Stimulated activated CD4-positive, alpha-beta T cell treated with anti-CD3 and anti-CD28 coated beads, Interleukin-15, amount 100 ng/mL, for 24 hours (primary cell): Measurements from ENCODE around the gene VRK3.
"Not testable (repeated sequence)": the region's sequence is repeated elsewhere in the genome, so short reads cannot be mapped to it uniquely, and the experiment has no call there.

Source experiments
- DNase-seq: peaks from one replicate; pipeline ENCODE4 v3.0.0-alpha.2; 2020

VRK3 gene, protein sequence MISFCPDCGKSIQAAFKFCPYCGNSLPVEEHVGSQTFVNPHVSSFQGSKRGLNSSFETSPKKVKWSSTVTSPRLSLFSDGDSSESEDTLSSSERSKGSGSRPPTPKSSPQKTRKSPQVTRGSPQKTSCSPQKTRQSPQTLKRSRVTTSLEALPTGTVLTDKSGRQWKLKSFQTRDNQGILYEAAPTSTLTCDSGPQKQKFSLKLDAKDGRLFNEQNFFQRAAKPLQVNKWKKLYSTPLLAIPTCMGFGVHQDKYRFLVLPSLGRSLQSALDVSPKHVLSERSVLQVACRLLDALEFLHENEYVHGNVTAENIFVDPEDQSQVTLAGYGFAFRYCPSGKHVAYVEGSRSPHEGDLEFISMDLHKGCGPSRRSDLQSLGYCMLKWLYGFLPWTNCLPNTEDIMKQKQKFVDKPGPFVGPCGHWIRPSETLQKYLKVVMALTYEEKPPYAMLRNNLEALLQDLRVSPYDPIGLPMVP

GRCh38 chr19:50025022-50025793 lies at the start of gene VRK3:
Gene VRK3, minus strand, starts transcription at chr19:50025372. Its CDS starts 9,210 bp downstream, at chr19:50016162.
- DNase-seq = peak; percentile 98

- not testable (repeated sequence) for DNase-seq
Observed at GRCh38 chr19:50068382-50068781, 43.2 kb upstream of the VRK3 start.

DNA sequence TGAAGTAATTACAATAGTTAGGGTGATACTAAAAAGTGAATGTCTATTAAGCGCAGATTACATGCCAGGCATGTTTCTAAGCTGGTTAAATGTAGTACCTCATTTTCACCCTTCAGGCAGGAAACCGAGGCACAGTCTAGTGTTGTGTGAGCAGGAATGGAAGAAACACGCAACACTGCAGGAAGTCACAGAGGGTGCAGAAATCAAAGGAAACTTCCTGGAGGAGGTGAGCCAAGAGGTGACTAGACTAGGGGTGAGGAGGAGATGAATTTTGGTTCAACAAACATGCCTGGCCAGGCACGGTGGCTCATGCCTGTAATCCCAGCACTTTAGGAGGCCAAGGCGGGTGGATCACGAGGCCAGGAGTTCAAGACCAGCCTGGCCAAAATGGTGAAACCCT lies 42.4 kb upstream of the VRK3 start:
- DNase-seq = no peak

DNA sequence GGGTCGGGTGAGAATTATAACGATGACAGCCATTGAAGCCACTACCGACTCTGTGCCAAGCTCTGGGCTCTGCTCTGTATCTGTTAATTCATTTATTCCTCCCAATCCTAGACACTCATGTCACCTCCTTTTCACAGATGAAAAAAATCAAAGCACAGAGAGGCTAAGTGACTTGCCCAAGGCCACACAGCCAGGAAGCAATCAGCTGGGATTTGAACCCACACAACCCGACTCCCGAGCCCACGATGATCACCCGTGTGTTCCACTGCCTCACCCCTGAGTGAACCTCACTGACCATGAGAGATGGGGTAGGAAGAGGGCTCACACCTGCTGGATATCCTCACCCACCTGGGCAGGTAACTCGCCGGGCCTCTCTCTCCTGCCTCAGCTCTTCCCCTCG lies 40.8 kb upstream of the VRK3 start:
- DNase-seq = no peak

DNA sequence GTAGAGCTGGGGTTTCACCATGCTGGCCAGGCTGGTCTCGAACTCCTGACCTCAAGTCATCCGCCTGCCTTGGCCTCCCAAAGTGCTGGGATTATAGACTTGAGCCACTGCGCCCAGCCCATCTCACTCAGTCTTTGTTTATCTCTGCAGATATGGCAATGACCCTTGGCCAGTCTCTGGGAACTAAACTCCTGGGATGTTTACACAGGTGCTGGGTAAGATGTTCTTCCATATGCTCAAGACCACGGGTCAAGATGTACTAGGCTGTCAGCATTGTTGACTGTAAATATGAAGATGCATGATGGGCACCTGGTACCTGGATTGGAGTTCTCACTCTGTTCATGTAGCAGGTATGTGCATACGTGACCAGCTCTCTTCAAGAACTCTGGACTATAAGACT lies 36.5 kb upstream of the VRK3 start:
- DNase-seq = no peak

DNA sequence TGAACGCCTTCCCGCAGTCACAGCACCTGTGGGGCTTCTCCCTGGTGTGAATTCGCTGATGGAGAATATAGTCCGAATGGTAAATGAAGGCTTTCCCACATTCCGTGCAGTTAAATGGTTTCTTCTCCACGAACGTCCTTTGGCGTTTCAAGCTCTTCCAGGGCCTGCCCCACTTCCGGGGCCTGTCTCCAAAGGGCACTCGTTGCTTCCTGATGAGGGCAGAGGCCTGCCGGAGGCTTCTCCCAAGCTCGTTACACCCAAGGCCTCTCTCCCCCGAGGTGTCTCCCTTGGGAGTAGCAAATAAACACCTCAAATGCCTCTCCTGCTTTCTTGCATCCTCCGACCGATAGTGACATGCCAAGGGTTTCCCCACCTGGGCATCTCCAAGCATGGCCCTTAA lies 34.9 kb upstream of the VRK3 start:
- DNase-seq = no peak

DNA sequence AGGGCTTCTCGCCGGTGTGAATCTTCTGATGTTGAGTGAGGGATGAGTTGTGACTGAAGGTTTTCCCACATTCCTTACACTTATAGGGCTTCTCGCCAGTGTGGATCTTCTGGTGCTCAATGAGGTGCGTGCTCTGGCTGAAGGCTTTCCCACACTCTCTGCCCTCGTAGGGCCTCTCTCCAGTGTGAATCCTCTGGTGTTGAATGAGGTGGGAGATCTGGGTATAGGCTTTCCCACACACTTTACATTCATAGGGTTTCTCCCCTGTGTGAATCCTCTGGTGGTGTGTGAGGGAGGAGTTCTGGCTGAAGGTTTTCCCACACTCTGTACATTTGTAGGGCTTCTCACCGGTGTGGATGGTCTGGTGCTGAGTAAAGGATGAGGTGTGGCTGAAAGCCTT lies 33.9 kb upstream of the VRK3 start:
- DNase-seq = no peak

DNA sequence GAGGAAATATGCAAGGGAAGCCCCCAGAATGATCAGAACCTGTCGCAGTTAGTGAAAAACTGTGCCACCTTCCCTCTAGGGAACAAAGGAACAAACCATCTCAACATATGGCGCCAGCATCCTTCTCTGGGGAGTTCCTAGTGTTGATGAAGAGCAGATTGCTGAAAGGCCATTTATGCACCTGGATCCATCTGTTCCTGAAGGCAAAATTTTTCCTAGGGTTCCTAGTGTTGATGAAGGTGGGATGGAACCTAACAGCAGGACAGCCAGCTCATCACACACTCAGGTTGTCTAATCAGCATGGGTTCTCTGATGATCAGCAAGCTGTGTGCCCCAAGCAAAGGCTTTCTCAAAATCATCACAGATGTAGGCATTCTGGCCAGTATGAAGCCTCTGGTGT lies 33.3 kb upstream of the VRK3 start:
- DNase-seq = no peak

GRCh38 chr19:50053119-50053518 lies 27.9 kb upstream of the VRK3 start:
- no peak for DNase-seq

DNA sequence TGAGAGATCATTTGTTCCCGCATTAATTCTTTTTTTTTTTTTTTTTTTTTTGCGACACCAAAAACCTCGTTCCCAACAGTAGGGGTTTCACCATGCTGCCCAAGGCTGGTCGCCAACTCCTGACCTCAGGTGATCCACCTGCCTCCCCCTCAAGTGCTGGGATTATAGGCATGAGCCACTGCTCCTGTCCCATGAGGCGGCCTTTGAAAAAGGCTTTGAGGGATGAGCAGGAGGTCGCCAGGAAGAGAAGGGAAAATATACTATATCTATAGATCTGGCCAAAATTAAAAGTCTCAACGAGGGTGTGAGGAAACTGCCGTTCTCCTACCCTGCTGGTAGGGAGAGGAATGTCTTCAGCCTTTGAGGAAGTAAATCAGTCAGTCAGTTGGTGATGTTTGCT lies 26.8 kb upstream of the VRK3 start:
- DNase-seq = no peak

GRCh38 chr19:50051228-50051895 lies 26.2 kb upstream of the VRK3 start:
- not testable (repeated sequence) for DNase-seq

DNA sequence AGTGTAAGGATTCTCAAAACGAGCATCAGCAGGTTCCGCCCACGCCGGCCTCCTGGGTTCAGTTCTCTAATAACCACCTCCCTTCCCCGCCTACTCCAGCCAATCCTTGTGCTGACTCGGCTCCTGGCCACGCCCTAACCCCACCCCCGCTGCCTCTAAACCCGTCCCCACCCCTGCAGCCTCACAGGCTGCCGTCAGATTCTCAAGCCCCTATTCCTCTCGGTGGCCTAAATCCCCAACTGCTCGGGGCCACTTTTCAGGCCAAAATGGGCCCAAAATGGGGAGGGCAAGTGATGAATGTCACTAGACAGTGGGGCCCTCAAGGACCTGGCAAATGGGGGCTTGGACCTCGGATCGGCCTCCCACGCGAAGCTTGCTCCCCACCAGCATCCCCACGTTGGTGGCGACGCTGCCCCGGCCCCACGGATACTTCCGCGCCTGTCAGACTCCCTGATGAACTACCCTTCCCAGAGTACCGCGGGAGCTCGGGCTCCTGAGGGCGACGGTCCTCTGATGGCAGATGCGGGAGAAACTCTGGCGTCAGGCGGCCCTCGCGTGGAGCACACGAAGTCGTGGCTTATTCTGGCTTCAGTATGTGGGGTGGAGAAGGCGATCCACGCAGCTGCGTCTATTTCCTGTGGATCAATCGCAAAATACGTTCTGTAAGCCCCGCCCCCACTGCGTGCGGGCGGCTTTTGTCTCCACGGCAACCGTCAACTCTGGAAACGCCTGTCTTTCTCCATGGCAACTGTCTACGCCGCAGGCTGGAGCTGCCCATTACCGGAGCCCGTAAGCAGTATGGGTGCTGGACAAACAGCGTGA lies 25.4 kb upstream of the VRK3 start:
- DNase-seq = peak; percentile 90

DNA sequence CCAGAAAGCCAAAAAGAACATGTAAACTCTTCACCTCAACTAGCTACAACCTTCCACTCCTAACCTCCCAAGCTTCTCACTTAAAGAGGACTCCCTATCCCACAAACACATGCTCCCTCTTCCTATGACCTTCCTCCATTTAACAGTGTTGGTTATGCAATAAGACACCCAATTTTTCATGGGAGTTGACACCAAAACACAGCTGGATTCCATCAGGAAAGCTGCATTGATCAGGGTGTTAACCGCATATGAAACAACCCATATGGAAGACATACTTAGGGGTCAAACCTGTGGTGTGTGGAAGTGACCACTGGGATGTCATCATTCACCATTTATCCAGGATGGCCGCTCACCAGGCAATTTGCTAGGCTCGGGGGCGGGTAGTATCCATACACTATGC lies 22.5 kb upstream of the VRK3 start:
- DNase-seq = no peak

GRCh38 chr19:50046649-50047503 lies 21.7 kb upstream of the VRK3 start:
- DNase-seq = peak; percentile 74

- DNase-seq = no peak
Observed at GRCh38 chr19:50044922-50045321, 19.8 kb upstream of the VRK3 start.

DNA sequence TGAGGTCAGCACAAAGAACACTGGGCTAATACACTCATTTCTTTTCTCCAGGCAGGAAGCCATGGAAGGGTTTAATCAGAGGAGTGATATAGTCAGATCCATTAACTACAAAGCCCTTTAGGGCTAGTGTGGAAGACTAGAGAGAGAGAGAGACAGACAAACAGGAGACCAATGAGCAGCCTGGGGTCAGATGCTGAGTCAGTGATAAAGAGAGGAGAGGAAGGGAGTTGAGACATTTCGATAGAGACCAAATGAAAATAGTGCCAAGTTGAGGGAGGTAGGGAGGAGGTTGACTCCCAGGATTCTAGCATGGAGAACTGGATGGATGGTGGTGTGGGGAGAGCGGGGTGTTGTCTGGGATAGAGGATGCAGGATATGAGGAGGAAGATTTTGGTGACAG lies 18.8 kb upstream of the VRK3 start:
- DNase-seq = no peak

DNA sequence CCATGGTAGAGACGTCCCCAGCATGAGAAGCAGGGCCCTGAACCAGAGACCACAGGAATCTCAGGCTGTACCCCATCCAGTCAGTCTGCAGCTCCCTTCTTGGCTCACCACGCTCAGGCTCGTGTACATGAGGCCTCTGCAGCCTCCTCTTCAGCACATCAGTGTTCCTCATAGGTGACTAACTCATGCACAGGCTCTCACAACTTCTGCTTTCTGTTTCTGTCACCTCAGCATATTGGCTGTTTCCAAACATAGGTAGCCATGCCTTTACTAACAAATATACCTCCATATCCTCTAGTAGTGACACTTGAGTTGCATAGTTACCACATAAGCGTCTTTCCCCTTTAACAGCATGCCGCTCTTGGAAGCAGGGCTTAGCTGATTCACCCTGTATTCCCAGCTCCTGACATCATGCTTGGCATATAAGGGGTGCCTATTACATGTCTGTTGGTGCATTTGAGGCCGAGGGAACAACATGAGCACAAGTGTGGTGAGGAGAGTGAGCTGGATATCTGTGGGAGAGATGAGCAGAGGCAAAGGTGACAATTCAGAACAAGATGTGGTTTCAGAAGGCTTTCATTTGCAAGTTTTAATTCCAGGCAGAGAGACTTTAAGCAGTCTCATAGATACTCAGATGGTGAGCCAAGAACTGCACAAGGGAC lies 17.3 kb upstream of the VRK3 start:
- DNase-seq = no peak

GRCh38 chr19:50040967-50041366 lies 15.8 kb upstream of the VRK3 start:
- DNase-seq = no peak

GRCh38 chr19:50039968-50040367 lies 14.8 kb upstream of the VRK3 start:
- DNase-seq = no peak

- no peak for DNase-seq
Observed at GRCh38 chr19:50036908-50037307, 11.7 kb upstream of the VRK3 start.

- DNase-seq = no peak
Observed at GRCh38 chr19:50030937-50031336, 5.8 kb upstream of the VRK3 start.
